ENCODE data around the gene CA11.
"Not testable (repeated sequence)": the region's sequence is repeated elsewhere in the genome, so short reads cannot be mapped to it uniquely, and the experiment has no call there.

The CA11 gene

DNA sequence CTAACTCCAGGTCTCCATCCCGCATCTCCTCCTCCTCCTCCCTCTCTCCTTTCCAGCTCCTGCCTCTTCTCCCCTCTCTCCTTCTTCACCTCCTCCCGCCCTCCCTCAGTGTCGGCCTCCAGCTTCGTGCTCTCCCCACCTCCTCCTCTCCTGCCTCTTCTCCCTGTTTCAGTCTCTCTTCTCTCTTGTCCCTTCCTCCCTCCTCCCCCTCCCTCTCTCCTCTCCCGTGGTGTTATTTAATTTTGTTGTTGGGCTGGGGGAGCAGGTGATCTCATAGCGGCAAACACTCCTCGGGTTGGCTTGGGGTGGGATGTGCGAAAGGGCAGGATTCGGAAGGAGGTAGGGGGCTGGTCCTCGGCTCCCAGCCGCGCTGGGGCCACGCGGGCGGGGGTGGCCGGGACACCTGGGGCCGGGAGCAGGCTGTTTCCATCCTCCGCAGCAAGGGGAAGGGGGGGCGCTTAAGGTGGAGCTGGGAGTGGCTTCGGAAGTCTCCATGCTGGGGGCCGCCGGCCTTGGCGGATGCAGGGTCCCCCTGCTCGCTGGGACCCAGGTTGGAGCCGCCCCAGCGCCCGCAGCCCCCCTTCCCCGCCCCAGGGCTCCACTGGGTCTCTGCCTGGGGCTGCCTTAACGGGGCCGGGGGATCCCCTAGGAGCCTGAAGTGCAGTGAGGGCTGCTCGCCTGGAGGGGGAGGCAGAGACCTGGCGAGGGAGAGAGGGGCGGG is at the start of gene CA11:
TSS of gene CA11 (minus strand) at position 187 of the 721 bp plus-strand sequence. CDS start 555 bp downstream, outside the sequence.
- DNase-seq (ENCODE audit: low read depth, low spot score) = peak; percentile 90

DNA sequence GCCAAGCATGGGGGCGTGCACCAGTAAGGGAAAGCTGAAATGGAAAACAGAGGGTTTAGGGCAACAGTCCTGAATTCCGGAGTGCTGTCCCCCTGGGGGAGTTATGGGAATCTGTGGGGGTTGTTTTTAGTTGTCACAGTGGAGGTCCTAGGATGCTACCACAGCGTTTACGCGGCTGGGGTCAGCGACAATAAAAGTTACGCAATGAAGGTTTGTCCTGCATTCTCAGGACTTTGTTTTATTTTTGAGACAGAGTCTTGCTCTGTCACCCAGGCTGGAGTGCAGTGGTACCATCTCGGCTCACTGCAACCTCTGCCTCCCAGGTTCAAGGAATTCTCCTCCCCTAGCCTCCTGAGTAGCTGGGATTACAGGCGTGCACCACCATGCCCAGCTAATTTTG is 47.6 kb upstream of the CA11 start:
- not testable (repeated sequence) for DNase-seq (ENCODE audit: low read depth, low spot score)

DNA sequence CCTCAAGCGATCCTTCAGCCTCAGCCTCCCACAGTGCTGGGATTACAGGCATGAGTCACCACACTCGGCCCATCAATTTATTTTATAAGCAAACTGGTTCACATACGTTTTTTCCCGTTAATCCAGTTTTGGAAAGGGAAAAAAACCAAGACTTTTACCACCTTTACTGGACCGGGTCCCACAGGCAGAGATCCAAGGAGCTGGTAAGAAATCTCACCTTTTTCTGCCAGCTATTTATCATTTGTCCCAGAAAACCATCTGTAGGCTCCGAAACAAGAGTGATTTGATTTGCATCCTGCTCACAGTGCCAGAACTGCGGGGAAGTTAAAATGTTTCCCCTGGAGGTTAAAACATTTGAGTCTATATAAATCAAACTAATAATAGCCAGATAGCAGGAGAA is 43.5 kb upstream of the CA11 start:
- no peak for DNase-seq (ENCODE audit: low read depth, low spot score)

DNA sequence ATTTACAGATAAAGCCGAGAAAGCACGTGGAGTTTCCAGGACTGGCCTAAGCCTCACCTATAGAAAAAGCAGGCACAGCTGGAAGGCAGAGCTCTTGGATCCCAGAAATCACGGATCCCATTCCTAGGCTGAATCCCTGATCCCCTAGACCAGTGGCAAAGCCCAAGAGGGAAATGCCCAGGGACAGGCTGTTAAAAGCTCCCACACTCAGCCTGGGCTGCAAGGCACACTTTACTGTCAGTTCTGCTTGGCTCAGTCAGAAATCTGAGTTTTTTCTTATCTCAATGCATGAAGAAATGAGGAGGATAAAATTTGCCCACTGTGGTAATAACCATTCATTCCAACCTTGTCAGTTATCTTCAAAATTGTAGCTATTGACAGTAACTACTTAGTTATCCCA is 41.8 kb upstream of the CA11 start:
- DNase-seq (ENCODE audit: low read depth, low spot score) = no peak

- not testable (repeated sequence) for DNase-seq (ENCODE audit: low read depth, low spot score)
These were observed 40.6 kb upstream of the CA11 start for GRCh38 chr19:48686637-48687036.

- DNase-seq (ENCODE audit: low read depth, low spot score) = no peak
These were observed 40.1 kb upstream of the CA11 start for GRCh38 chr19:48686088-48686487.

DNA sequence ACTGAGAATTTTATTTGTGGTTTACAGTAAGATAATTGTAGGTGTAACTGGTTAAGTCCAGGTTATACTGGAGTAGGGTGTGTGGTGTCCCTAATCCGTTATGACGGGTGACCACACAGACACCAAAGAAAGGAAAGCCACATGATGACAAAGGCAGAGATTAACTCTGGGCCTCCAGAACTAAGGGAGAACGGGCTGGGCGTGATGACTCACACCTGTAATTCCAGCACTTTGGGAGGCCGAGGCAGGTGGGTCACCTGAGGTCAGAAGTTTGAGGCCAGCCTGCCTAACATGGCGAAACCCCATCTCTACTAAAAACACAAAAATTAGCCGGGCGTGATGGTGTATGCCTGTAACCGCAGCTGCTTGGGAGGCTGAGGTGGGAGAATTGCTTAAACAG is 39.6 kb upstream of the CA11 start:
- no peak for DNase-seq (ENCODE audit: low read depth, low spot score)

DNA sequence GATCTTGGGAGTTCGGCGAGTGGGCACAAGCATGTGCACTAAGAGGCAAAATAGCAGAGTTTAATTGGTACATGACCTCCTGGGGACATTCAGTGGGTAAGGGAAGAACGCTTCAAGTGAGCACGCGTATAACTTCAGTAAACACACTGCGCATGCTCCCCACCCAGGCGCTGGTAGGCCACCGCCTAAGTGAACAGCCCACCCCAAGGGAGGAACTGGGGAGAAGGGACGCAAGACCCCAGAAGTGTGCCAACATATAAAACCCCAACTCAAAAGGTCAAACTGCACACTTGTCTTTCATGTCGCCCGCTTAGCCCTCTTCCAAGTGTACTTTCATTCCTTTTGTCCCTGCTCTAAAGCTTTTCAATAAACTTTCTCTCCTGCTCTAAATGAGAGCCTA is 37.4 kb upstream of the CA11 start:
- DNase-seq (ENCODE audit: low read depth, low spot score) = no peak

DNA sequence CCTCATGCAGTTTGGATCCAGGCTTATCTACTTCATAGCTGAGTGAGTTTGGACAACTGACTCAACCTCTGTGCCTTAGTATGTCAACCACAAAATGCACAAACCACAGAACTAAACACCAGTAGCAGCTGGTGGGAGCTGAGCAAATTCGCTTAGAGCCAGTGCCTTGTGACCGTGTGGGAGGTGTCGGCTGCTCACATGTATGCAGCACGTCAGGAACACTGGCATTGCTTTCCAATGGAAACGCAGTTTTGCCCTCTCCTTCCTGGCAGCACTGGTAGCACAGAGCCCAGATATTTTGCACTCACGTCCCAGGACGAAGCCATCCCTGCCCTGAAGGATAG is 35.1 kb upstream of the CA11 start:
- no peak for DNase-seq (ENCODE audit: low read depth, low spot score)

DNA sequence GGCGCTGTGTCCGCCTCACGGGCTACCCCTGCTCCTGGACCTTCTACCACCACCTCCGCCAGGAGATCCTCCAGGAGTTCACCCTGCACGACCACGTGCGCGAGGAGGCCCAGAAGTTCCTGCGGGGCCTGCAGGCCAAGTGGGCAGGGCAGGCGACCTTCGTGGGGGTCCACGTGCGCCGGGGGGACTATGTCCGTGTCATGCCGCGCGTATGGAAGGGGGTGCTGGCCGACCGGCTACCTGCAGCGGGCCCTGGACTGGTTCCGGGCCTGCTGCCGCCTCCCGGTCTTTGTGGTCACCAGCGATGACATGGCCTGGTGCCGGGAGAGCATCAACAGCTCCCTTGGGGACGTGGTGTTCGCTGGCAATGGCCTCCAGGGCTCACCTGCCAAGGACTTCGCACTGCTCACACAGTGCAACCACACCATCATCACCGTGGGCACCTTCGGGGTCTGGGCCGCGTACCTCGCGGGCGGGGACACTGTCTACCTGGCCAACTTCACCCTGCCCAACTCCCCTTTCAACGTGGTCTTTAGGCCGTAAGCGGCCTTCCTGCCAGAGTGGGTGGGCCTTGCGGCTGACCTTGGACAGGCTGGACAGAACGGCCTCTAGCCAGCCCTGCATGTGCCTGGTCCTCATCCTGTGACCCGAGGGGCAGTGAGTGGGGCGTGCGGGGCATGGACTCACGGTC is 34.6 kb upstream of the CA11 start:
- no peak for DNase-seq (ENCODE audit: low read depth, low spot score)

DNA sequence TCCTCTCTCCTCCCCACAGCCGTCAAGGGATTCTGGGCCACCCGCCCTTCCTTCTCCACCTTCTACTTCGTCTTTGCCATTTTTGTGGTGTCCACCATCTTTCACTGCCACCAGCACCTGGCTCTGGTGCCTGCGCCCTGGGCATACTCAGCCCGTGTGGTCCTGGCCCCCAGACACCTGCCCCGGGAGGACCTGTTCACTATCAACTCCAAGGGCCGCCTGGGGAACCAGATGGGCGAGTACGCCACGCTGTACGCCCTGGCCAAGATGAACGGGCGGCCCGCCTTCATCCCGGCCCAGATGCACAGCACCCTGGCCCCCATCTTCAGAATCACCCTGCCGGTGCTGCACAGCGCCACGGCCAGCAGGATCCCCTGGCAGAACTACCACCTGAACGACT is 34.0 kb upstream of the CA11 start:
- not testable (repeated sequence) for DNase-seq (ENCODE audit: low read depth, low spot score)

DNA sequence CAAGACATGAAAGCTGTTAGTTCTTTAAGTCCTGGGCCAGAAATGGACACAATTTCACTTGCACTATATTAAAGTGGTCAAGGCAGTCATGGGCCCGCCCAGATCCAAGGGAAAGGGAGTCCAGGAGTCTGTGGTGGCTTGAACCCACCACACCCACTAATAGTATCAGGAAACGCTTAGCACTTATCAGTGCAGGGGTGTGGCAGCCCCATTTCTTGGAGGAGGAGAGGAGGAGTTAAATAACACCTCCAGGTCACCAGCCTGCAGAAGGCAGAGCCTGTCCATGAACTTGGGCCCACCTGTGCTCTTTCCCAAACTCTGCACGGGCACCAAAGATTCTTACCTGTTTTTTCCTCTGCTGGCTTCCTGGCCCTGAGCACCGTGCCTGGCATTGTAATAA is 32.2 kb upstream of the CA11 start:
- no peak for DNase-seq (ENCODE audit: low read depth, low spot score)

- no peak for DNase-seq (ENCODE audit: low read depth, low spot score)
These were observed 30.9 kb upstream of the CA11 start for GRCh38 chr19:48676887-48677286.

GRCh38 chr19:48676487-48676886 is 30.5 kb upstream of the CA11 start:
- no peak for DNase-seq (ENCODE audit: low read depth, low spot score)

GRCh38 chr19:48674921-48675824 is 29.2 kb upstream of the CA11 start:
- peak; percentile 98 for DNase-seq (ENCODE audit: low read depth, low spot score)

DNA sequence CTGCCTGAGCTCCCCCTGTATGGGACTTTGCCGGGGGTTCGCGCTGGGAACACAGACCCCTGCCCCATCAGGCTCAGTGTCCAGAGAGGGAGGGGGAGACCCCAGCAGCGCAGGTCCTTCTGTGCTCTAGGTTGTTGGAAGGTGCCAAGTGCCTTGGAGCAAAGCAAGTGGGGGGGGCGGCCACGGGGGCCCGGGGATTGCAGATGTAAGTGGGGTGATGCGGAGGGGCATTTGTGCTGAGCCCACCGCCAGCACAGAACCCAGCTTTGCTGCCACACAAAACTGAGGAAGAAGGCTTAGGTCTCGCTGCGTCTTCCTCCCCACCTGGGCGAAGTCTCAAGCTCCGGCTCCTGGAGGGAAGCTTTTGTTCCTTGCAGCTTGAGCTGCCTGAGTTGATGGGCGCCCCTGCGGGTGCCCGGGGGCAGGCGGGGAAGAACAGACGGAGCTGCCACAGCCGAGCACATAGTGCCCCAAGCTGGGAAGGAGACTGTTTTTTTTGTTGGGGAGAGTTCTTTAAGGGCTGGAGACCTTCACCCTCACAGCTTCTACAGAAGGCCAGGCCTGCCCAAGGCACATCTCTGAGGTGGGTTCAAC is 28.3 kb upstream of the CA11 start:
- peak; percentile 69 for DNase-seq (ENCODE audit: low read depth, low spot score)

GRCh38 chr19:48673436-48674100 is 27.6 kb upstream of the CA11 start:
- DNase-seq (ENCODE audit: low read depth, low spot score) = no peak

DNA sequence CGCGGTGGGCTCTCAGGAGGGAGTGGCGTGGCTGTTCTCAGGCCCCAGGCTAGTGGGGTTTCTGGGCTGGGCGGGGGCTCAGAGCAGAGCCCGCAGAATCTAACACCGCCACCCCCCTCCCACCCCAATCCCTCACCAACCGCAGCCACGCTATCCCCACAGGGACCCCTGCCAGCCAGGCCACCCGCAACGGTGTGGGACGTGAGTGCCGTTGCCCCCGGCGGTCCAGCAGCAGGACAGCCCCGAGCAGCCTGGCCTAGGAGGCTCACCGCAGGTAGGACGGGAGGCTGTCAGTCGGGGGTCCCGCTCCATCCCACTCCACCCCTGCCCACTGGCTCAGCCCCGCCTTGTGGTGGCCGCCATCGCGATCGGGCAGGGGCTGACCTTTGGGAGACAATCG is 27.0 kb upstream of the CA11 start, which contains the start of gene NTN5:
TSS of gene NTN5 (minus strand) at position 24 of the 400 bp plus-strand sequence. CDS start 2,031 bp downstream, outside the sequence.
- no peak for DNase-seq (ENCODE audit: low read depth, low spot score)

DNA sequence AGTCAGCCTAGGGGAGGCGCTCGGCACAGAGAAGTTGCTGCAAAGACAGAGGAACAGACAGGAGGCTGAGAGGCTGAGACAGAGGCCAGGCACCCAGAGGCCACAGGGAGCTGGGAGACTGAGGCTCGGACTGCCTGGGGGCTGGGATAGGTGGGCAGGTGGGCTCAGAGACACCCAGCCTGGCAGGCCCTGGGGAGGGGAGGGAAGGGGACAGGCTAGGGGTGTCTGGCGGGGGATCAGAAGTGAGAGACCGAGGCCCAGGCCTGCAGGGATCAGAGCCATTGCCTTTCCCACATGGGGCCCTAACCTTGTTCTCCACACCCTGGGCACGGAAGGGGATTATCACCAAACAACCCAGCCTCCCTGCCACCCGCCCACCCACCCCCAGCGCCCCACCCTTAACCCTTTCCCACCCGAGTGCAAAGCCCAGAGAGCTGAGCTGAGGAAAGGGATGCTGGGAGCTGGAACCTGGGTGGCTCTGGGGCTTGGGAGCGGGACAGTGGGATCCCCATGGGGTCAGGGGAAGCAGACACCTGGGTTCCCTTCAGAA is 25.5 kb upstream of the CA11 start:
- no peak for DNase-seq (ENCODE audit: low read depth, low spot score)

- no peak for DNase-seq (ENCODE audit: low read depth, low spot score)
These were observed 24.9 kb upstream of the CA11 start for GRCh38 chr19:48670699-48671445.

Measured in ELF-1 (cell line).